ENCODE results near the gene SP2. TPM values are rescaled to one million over a fixed set of nuclear protein-coding genes. Genes with fewer than 3 reads are reported as not detected.

The SP2 gene
- polyA plus RNA-seq, 1 experiment, result 5.9 TPM

DNA sequence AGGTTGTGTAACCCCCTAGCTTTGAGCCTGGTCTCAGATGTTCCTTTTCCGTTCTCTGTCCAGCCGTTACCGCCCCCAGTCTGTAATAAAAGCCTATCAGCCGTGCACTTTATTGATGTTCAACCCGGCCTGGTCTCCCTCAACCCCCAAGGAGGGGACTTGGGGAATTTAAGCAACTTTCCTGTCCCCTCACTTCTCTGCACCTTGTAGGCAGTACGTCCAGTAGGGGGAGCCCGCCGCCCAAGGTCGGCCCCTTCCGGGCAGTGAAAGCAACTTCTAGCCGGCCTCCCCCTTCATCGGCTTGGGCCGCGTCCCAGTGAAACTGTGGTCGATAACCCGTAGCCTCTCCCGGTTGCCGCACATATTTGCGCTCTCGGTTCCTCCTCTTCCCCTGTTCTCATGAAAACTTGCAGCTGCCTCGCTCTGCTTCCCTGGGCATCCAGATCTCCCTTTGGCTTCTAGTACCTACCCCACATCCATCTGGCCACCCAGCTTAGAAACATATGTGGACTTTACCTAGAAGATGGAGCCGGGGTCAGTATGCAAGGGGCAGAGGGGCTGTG is 53.2 kb downstream of the SP2 start:
- no peak for DNase-seq (ENCODE audit: low read depth)
- ChIA-PET CTCF (interaction anchor here (0.6 to 19.6 kb wide), 35 partner anchors 10 to 1805 kb away, joined by 3 to 380 read pairs (median 5); partner anchors contain the start of genes CDK5RAP3, PNPO, PRR15L and SCRN2), POLR2A (interaction anchor here (0.7 kb wide), 1 partner anchor 224 kb away, joined by 3 read pairs; no protein-coding TSS in a partner anchor)
- Histone ChIP-seq H3K4me3 (ENCODE audit: low read depth, low read length) (peak overlapping the region; percentile 12; the same call in 1 of the 2 replicates), H3K36me3 (ENCODE audit: control insufficient read depth, insufficient read depth, low read length) (peaks cover 3% of the 10 kb centered on the region), H3K27me3 (ENCODE audit: control insufficient read depth, insufficient read depth, low read length) (no peaks in the 10 kb centered on the region)
- TF ChIP-seq, protein P1, sequence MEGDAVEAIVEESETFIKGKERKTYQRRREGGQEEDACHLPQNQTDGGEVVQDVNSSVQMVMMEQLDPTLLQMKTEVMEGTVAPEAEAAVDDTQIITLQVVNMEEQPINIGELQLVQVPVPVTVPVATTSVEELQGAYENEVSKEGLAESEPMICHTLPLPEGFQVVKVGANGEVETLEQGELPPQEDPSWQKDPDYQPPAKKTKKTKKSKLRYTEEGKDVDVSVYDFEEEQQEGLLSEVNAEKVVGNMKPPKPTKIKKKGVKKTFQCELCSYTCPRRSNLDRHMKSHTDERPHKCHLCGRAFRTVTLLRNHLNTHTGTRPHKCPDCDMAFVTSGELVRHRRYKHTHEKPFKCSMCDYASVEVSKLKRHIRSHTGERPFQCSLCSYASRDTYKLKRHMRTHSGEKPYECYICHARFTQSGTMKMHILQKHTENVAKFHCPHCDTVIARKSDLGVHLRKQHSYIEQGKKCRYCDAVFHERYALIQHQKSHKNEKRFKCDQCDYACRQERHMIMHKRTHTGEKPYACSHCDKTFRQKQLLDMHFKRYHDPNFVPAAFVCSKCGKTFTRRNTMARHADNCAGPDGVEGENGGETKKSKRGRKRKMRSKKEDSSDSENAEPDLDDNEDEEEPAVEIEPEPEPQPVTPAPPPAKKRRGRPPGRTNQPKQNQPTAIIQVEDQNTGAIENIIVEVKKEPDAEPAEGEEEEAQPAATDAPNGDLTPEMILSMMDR (IDR thresholded peaks at IDR 0.05; ENCODE audit: insufficient read depth, low read depth, low read length), result peak; percentile 95

DNA sequence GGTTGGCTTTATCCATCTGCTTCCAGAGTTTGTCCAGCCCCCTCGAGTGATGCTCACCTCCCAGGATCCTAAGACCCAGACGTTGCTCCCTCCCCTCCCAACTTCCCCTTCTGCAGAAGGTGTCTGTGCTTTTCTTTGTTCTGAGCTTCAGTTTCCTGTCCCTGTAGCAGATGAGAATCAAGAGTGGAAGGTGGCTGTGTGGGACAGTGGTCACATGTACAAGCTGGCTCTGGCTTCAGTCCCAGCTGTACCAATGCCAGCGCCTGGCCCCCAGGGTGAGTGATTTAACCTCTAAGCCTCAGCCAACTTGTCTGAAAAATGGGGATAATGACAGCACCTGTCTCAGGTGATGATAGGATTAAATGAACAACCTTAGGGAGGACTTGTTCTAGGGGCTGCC is 53.9 kb downstream of the SP2 start:
- CTCF ChIA-PET, result interaction anchor here (0.6 to 19.6 kb wide), 34 partner anchors 10 to 1805 kb away, joined by 3 to 380 read pairs (median 4); partner anchors contain the start of genes CDK5RAP3, PNPO, PRR15L and SCRN2

DNA sequence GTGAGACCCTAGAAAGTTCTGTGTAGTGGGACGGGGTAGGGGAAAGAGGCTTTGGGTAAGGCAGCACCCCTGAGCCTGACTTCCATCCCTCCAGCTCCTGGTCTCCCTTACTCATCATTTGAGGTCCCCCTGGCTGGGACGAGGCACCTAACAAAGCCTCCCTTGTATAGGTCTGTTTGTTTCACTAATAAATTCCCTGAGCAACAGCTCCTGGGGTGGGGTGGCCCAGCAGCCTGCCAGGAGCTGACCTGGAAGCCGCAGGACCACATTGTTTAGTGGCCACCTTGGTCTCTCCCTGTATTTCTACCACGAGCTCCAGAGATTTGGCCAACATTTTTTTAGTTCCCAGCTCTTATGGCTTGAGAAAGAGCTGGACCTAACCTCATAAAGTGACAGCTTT is 54.4 kb downstream of the SP2 start:
- TF ChIP-seq, protein P1 (IDR thresholded peaks at IDR 0.05; ENCODE audit: insufficient read depth, low read depth, low read length), result no peak

More for the DNA sequence above, 53.9 kb downstream of the SP2 start:
- H3K27me3 ChIP-seq (ENCODE audit: control insufficient read depth, insufficient read depth, low read length), result no peaks in the 10 kb centered on the region
- no peak overlapping the region for H3K4me3 ChIP-seq (ENCODE audit: low read depth, low read length)
- H3K36me3 ChIP-seq (ENCODE audit: control insufficient read depth, insufficient read depth, low read length), result peaks cover 3% of the 10 kb centered on the region; the same call in 1 of the 2 replicates
- DNase-seq (ENCODE audit: low read depth), result no peak
- TF ChIP-seq, protein P1 (IDR thresholded peaks at IDR 0.05; ENCODE audit: insufficient read depth, low read depth, low read length), result no peak
- POLR2A ChIA-PET, result no interaction called here

DNA sequence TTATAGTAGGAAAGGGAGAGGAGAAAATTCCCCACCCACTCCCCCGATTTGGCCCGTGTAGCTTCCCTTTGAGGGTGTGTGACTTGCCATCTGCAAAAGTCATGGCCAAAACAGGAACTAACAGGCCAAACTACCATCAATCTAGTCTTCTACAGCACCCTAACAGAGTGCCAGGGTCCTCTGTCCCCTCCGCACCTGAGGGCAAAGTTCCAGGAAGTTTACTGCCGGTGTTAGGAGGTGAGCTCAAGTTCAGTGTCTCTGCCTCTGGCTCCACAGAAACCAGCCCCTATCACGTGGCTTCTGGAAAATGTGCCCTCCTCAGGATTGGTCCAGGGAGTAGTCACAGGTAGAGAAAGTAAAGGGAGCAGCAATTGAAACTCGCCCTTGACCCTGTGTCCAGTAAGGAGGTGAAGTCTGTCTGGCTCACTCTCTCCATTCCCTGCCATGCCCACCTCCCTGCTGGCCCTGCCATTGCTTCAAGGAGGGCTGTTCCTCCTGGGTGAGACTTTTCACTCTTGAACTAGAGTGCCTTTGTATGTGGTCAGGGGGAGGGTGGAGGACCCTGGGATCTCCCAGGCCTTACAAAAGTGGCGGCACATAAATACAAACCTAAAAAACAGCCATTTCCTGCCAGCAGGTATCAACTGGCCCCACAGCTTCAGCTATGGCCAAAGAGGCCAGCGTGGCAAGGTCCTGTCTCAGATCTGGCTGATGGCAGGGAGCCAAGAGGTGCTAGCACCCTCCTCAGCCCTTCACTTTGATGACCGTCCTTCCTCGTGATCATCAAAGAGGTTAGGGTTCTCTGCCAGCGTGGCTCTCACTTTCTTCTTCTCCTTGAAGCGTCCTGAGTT is 56.4 kb downstream of the SP2 start:
- no peak for DNase-seq (ENCODE audit: low read depth)
- H3K36me3 ChIP-seq (ENCODE audit: control insufficient read depth, insufficient read depth, low read length), result no peaks in the 10 kb centered on the region
- H3K4me3 ChIP-seq (ENCODE audit: low read depth, low read length), result no peak overlapping the region
- ChIA-PET CTCF (interaction anchor here (0.6 to 19.6 kb wide), 6 partner anchors 14 to 111 kb away, joined by 3 to 380 read pairs (median 31); partner anchors contain the start of genes CDK5RAP3, PNPO and SCRN2), POLR2A (no interaction called here)
- H3K27me3 ChIP-seq (ENCODE audit: control insufficient read depth, insufficient read depth, low read length), result no peaks in the 10 kb centered on the region
- TF ChIP-seq, protein P1 (IDR thresholded peaks at IDR 0.05; ENCODE audit: insufficient read depth, low read depth, low read length), result no peak

More for the DNA sequence above, 54.4 kb downstream of the SP2 start:
- POLR2A ChIA-PET, result no interaction called here
- no peak for DNase-seq (ENCODE audit: low read depth)
- Histone ChIP-seq H3K4me3 (ENCODE audit: low read depth, low read length) (no peak overlapping the region), H3K27me3 (ENCODE audit: control insufficient read depth, insufficient read depth, low read length) (no peaks in the 10 kb centered on the region), H3K36me3 (ENCODE audit: control insufficient read depth, insufficient read depth, low read length) (no peaks in the 10 kb centered on the region)
- CTCF ChIA-PET, result interaction anchor here (1.1 to 19.6 kb wide), 17 partner anchors 9 to 109 kb away, joined by 3 to 380 read pairs (median 6); partner anchors contain the start of genes CDK5RAP3, PNPO, PRR15L and SCRN2

DNA sequence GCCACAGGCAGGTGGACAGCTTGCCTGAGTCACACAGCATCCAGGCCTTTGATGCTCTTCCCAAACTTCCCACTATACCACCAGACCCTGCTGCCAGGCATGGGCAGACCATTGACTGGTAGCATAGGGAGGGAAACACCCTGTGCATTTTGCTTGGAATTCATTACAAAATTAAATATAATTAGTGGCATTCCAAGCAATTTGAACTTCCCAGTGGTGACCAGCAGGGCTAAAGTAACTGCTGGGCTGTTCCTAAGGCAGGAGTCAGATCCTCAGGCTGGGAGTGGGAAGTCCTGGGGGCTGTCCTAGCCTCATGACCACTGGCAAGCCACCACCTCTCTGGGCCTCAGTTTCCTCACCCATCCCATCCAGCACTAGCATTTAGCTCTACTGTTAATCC is 57.9 kb downstream of the SP2 start:
- H3K36me3 ChIP-seq (ENCODE audit: control insufficient read depth, insufficient read depth, low read length), result no peaks in the 10 kb centered on the region
- DNase-seq (ENCODE audit: low read depth), result no peak
- no peak overlapping the region for H3K4me3 ChIP-seq (ENCODE audit: low read depth, low read length)
- TF ChIP-seq, protein P1 (IDR thresholded peaks at IDR 0.05; ENCODE audit: insufficient read depth, low read depth, low read length), result no peak
- peaks cover 2% of the 10 kb centered on the region; the same call in 1 of the 2 replicates for H3K27me3 ChIP-seq (ENCODE audit: control insufficient read depth, insufficient read depth, low read length)
- CTCF ChIA-PET, result interaction anchor here (1.1 to 19.6 kb wide), 4 partner anchors 8 to 62 kb away, joined by 4 to 380 read pairs (median 157); partner anchors contain the start of gene CDK5RAP3
- POLR2A ChIA-PET, result no interaction called here

All from BJ (cell line).